ENCODE data around the gene SLC25A20.
"Not testable (repeated sequence)": the region's sequence is repeated elsewhere in the genome, so short reads cannot be mapped to it uniquely, and the experiment has no call there.

The SLC25A20 gene

DNA sequence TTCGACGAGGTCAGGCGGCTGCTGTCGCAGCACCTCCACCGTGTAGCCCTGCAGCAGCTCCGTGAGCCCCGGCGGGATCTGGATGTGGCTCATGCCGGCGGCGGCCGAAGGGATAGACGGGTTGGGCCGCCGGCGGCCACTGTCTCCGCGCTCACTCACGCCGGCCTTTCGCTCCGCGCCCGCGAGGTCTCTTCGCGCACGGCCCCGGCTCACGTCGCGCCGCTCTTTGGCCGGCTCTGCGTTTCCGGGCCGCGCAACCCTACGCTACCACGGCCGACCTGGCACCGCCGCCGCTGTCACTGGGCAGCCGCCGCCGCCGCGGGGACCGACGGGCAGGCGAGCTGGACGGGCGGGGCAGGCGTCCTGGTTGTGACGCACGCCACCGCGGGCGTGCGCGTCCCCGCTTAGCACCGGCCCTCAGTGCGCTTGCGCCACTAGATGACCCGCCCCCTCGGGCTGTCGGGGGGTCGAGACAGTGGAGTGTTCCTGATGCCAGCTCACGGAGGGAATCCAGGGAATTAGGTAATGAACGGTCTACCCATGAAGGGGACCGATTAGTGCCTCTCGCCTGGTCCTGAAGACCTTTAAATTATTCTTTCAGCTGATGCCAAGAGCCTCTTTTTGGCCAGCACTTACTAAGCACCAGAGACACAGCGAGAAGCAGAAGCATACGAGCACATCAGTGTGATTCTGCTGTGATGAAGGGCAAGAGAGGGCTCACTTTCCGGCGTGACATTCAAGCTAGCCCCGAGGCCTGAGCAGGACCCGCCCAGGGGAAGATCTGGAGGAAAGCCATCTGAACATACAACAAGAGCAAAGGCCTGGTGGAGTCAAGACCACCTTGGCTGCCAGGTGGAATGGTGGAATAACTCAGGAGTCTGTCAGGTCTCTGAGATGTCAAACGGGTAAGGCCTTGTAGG is 50.9 kb downstream of the SLC25A20 start, which contains the start of gene PRKAR2A:
PRKAR2A (minus strand) TSS at position 371 of the 920 bp plus-strand sequence; CDS start at position 93, 278 bp downstream.
- DNase-seq (ENCODE audit: extremely low read depth in 1 of 2, low read depth in 1 of 2), result peak; percentile 50 to 74

DNA sequence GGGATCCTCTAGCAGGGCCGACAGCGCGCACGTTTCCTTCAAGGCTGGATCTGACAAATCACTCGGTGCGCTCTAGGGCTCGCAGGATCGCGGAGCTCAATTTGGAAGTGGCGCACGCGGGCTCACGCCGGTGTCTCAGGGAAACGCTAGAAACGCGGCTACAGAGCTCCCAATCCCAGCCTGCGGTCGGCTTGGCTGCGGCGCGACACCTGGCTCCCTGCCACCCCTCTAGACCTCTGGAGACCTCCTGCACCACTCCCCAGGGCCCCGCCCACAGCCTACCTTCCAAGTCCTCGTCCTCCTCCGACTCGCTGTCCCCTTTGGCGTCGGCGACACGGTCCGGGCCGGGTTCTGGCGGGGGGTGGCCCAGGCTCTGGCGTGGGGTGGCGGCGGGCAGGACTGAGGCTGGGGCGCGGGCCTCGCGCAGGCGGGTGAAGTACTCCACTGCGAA is 51.6 kb downstream of the SLC25A20 start:
- DNase-seq (ENCODE audit: extremely low read depth in 1 of 2, low read depth in 1 of 2), result peak; percentile 25 to 31

DNA sequence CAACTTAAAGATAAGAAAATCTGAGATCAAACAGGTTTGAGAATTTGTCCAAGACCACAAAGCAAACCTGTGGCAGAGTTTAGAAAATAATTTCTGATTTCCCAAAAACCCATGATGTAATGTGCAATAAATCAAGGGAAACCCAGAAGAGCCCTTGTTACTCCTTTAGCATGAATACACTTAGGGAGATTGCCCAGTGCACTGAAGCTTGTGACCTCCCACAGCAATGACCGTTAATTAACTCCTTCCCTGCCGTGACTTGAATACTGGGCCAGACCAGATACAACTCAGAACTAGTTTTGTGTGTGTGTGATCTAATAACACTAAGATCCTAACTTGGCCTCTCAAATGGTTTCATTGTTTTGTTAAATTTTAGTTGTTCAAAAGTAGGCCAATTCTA is 53.5 kb downstream of the SLC25A20 start:
- DNase-seq (ENCODE audit: extremely low read depth in 1 of 2, low read depth in 1 of 2), result no peak

DNA sequence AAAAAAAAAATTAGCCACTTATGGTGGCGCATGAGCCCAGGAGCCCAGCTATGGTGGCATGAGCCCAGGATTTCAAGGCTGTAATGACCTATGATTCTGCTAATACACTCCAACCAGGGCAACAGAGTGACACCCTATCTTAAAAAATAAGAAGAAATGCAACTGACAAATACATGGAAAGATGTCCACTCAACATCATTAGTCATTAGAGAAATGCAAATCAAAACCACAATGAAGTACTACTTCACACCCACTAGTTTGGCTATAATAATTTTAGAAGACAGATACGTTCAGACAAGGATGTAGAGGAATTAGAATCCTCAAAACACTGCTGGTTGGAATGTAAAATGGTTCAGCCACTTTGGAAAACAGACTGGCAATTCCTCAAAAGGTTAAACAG is 61.5 kb downstream of the SLC25A20 start:
- DNase-seq (ENCODE audit: extremely low read depth in 1 of 2, low read depth in 1 of 2), result no peak

DNA sequence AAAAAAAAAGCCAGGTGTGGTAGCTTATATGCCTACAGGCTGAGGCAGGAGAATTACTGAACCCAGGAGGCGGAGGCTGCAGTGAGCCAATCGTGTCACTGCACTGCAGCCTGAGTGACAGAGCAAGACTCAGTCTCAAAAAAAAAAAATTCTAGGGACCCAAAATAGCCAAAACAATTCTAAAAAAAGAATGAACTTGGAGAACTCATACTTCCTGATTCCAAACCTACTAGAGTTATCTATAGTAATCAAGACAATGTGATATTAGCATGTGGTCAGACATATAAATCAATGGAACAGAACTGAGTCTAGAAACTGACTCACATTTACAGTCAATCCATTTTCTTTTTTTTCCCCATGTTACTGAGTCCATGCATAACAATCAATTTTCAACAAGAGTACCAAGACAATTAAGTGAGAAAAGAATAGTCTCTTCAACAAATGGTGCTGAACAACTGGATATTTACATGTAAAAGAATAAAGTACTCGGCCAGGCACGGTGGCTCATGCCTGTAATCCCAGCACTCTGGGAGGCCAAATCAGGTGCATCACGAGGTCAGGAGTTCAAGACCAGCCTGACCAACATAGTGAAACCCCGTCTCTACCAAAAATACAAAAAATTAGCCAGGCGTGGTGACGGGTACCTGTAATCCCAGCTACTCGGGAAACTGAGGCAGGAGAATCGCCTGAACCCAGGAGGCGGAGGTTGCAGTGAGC is 62.9 kb downstream of the SLC25A20 start:
- no peak for DNase-seq (ENCODE audit: extremely low read depth in 1 of 2, low read depth in 1 of 2)

DNA sequence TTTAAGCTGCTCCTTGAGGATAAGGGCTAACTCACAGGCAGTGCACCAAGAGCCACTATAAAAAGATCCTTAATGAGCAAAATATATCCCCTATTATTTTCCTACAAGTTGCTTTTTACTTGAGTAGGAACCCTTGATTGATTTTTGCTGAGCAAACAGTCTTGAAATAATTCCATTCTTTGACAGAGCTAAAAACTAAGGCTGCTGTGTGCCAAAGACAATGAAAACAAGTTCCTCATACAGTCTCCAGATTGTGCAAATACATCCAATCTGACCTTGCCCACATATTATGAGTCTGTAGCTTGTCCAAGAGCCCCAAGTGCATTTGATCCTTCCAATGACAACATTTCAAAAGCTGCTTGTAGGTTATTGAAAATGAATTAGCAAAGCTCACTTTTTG is 66.0 kb downstream of the SLC25A20 start:
- DNase-seq (ENCODE audit: extremely low read depth in 1 of 2, low read depth in 1 of 2), result no peak

DNA sequence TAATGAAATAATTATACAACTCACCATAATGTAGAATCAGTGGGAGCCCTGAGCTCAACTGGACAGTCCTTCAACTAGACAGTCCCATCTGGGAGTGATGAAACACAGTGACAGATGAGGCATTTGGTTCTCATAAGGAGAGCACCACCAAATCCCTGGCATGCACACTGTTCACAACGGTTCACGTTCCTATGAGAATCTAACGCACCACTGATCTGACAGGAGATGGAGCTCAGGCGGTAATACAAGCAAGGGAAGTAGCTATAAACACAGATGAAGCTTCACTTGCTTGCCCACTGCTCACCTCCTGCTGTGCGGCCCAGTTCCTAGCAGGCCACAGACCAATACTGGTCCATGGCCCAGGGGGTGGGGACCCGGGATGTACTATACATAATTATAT is 68.0 kb downstream of the SLC25A20 start:
- DNase-seq (ENCODE audit: extremely low read depth in 1 of 2, low read depth in 1 of 2), result no peak

DNA sequence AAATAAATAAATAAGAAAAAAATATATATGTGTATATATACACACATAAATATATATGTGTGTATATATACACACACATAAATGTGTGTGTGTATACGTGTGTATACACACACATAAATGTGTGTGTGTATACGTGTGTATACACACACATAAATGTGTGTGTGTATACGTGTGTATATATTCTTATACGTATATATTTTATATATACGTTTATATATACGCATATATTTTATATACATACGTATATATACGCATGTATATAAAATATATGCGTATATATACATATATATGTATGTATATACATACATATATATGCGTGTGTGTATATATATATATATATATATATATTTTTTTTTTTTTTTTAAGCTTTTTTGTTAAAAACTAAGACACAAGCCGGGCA is 69.2 kb downstream of the SLC25A20 start:
- DNase-seq (ENCODE audit: extremely low read depth in 1 of 2, low read depth in 1 of 2), result not testable (repeated sequence)

DNA sequence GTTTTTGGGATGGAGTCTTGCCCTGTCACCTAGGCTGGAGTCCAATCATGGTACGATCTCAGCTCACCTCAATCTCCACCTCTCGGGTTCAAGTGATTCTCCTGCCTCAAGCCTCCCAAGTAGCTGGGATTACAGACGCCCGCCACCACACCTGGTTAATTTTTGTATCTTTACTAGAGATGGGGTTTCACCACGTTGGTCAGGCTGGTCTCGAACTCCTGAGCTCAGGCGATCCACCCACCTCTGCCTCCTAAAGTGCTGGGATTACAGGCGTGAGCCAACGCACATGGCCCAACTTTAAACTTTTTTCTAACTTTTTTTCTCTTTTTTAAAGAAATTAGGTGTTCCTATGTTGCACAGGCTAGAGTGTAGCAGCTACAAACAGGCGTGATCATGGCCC is 70.8 kb downstream of the SLC25A20 start:
- not testable (repeated sequence) for DNase-seq (ENCODE audit: extremely low read depth in 1 of 2, low read depth in 1 of 2)

DNA sequence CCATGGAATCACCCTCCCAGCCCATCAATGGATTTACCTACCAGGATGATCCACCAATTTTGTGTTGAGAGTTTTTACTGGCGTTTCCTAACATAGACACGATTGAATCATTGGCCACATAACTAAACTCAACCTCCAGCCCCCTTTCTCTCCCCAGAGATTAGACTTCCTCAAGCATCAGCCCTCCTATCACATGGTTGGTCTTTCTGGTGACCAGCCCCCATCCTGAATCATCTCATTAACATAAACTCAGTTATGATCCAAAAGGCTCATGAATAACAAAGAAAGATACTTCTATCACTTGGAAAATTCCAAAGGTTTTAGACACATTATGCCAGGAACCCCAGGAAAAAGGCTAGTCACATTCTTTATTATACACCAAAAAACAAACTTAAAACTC is 72.2 kb downstream of the SLC25A20 start:
- no peak for DNase-seq (ENCODE audit: extremely low read depth in 1 of 2, low read depth in 1 of 2)

DNA sequence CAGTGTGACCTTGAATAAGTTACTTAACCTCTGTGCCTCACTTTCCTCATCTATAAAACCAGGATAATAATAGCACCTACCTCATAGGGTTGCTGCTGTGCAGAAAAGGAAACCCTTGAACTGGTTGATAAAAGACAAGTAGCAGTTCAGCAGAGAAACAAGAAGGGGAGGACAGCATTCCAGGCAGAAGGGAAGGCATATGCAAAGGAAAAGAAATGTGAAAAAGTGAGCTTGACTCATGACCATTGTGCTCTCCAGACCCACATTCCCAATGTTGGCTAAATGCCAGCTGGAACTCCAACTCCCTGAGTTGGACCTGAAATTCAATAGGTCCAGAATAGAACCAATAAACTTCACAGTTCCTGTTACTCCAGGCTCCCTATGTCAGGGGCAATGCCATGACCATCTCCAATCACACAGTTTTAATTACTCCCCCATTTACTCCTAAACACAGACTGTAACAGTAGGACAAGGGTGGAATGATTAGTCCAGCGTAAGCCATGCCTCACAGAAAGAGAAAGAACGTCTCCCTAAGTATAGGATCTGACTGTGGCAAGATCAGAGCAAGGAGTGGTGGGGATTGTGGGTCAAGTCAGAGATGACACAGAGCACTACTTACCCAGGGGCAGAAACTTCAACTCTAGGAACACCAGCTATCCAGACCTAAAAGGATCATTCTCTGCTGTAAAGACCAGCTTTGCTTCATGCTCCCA is 77.9 kb downstream of the SLC25A20 start:
- DNase-seq (ENCODE audit: extremely low read depth in 1 of 2, low read depth in 1 of 2), result no peak

DNA sequence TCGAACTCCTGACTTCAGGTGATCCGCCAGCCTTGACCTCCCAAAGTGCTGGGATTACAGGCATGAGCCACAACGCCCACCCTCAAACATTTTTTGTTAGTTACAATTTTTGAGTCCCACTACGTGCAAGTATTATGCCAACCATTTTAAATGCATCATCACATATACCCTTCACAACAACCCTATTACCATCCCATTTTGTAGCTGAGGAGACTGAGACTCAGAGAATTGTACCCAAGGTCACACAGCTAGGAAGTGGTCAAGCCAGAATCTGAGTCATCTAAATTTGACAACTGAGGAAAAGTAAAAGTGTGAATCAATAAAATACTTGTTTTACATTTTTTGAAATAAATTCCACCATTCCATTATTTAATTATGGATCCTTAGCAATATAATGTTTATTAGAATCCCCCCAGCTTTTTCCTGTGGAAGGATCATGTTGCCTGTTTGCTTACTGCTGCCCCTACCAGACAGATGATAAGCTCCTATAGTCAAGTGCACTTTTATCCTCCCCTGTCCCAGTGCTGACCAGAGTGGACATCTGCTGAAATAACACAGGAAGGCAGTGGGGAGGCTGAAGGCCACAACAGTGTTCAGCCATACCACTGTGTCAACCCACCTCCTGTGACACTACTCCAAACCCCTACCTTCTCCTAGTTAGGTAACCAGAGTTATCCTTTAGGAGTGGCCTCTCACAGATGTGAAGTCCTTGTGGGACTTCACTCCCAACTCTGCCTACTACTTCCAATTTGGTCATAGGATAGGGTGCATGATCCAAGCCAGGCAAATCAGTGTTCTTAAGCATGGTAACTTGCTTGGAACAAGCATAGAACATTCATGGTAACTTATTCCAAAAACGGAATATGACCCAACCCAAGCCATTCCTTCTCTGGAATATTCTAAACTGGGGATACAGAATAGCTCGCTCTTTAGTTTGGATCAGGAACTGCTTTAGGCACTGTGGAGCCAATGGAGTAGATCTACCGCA is 79.2 kb downstream of the SLC25A20 start:
- DNase-seq (ENCODE audit: extremely low read depth in 1 of 2, low read depth in 1 of 2), result no peak

DNA sequence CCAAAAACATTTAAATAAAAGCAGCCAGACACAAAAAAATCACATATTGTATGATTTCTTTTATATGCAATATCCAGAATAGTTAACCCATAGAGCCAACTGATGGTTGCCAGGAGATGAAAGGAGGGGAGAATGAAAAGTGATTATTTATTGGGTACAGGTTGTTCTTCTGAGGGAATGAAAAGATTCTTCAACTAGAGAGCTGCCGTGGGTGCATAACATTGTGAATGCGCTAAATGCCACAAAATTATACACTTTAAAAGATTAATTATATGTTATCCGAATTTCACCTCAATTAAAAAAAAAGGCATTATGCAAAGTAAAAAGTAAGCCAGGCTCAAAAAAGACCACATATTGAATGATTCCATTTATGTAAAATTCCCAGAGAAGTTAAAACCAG is 87.2 kb downstream of the SLC25A20 start:
- DNase-seq (ENCODE audit: extremely low read depth in 1 of 2, low read depth in 1 of 2), result no peak

Measured in activated CD8-positive, alpha-beta memory T cell treated with anti-CD3 and anti-CD28 coated beads for 1 hour (primary cell).